ENCODE data around the gene IVNS1ABP. TPM values are rescaled to one million over a fixed set of nuclear protein-coding genes. Genes with fewer than 3 reads are reported as not detected.
"Not testable (repeated sequence)": the region's sequence is repeated elsewhere in the genome, so short reads cannot be mapped to it uniquely, and the experiment has no call there.

IVNS1ABP gene
- polyA plus RNA-seq, 1 donor = 59.9 TPM

DNA sequence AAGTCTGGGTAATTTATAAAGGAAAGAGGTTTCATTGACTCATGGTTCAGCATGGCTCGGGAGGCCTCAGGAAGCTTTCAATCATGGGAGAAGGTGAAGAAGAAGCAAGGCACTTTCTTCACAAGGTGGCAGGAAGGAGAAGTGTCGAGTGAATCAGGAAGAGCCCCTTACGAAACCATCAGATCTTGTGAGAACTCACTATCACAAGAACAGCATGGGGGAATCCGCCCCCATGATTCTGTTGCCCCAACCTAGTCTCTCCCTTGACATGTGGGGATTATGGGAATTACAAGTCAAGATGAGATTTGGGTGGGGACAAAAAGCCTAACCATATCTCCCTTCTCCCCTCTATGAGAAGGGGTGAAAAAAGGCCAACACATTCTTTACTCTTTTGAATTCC, 11.2 kb upstream of the IVNS1ABP start:
- DNase-seq = no peak

DNA sequence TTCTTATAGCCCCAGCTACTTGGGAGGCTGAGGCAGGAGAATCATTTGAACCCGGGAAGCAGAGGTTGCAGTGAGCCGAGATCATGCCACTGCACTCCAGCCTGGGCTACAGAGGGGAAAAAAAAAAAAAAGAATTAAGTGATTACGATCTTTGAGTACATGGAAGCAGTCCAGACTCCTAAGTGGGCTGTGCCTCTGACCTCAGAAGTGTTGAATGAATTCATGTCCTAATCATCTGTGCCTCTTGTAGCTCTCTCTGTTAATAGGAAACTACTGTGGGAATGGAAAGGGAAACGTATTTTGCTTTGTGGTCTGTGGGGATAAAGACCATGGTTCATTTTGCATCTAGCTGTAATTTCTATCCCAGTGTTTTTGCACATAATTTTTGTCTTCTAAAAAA, 8.4 kb upstream of the IVNS1ABP start:
- no peak for DNase-seq

DNA sequence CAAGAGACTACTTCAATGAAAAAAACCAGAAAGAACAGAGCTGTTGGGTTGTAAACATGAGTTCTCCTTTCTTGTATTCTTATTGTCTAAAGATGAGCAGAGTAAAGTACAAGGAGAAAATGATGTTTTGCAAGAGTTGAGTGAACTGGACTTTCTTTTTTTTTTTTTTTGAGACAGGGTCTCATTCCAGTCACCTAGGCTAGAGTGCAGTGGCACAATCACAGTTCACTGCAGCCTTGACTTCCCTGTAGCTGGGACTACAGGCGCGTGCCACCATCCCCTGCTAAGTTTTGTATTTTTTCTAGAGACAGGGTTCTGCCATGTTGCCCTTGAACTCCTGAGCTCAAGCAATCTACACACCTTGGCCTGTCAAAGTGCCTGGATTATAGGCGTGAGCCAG, 7.1 kb upstream of the IVNS1ABP start:
- DNase-seq = no peak

DNA sequence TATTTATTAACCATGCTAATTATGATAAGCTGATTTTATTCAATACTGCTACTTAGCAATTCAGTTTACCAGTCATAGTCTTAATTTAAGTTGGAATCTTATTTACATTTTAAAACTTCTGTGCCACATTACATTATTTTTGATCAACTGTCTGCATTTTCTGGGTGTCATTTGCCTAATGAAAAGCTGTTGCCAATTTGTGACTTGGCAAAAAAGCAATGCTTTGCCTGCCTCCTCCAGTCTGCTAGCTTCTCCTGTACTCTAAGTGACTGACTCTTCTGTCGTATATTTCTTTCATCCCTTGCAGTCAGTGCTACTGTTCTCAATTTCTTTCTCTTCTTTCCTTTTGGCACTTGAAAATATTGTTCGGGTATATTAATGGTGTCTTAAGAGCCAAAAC, 5.6 kb upstream of the IVNS1ABP start:
- no peak for DNase-seq

DNA sequence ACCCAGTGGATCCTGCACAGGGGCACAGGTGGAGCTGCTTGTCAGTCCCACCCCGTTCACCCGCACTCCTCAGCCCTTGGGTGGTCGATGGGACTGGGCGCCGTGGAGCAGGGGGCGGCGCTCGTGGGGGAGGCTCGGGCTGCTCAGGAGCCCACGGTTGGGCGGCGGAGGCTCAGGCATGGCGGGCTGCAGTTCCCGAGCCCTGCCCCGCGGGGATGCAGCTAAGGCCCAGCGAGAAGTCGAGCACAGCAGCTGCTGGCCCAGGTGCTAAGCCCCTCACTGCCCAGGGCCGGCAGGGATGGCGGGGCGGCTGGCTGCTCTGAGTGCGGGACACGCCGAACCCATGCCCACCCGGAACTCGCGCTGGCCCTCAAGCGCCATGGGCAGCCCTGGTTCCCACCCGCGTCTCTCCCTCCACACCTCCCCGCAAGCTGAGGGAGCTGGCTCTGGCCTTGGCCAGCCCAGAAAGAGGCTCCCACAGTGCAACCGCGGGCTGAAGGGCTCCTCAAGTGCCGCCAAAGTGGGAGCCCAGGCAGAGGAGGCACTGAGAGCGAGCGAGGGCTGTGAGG, 4.7 kb upstream of the IVNS1ABP start:
- not testable (repeated sequence) for DNase-seq

DNA sequence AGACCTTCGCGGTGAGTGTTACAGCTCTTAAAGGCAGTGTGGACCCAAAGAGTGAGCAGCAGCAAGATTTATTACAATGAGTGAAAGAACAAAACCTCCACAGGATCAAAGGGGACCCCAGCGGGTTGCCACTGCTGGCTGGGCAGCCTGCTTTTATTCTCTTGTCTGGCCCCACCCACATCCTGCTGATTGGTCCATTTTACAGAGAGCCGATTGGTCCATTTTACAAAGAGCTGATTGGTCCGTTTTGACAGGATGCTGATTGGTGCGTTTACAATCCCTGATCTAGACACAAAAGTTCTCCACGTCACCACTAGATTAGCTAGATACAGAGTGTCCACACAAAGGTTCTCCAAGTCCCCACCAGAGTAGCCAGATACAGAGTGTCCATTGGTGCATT, 4.1 kb upstream of the IVNS1ABP start:
- DNase-seq = not testable (repeated sequence)

DNA sequence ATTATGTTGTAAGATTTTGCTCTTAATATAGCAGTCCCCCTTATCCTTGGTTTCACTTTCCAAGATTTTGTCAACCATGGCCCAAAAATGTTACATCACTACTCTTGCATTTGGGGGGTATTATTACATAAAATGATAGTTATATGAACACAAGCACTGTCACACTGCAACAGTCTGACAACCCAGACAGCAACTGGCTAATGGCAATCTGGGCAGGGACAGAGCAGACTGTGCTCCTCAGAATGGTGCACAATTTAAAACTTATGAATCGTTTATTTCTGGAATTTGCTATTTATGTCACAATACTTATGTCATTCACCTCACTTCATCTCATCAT, 2.1 kb upstream of the IVNS1ABP start:
- DNase-seq = no peak

DNA sequence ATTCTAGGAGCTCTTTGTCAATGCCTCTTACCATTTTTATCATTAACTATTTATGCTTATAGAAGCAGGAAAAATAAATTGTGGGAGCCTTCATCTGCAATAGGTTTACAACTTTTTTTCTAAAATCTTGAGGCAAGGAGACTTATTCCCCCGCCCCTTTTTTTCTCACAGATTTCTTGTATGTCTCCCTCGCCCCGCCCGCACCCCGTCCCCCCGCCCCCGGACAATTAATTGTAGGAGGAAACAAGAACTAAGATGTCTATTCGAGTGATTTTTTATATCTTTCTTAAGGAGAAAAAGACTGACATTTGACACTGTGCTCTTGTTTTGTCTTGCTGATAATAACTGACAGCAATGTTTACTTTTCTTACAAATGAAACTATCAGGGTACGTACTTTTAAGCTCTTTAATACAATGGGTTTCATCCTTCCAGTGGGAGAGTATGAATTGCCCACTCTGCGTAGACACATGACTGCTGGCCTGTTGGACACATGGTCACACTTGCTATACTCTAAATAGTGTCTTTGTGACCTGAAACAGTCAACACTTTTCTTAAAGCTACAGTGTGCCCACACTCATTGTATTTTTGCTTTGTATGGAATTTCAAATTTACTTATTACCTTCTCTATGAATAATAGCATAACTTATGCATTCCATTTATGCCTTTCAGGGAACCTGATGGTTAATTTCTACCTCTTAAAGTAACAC, 1.5 kb upstream of the IVNS1ABP start:
- DNase-seq = no peak

DNA sequence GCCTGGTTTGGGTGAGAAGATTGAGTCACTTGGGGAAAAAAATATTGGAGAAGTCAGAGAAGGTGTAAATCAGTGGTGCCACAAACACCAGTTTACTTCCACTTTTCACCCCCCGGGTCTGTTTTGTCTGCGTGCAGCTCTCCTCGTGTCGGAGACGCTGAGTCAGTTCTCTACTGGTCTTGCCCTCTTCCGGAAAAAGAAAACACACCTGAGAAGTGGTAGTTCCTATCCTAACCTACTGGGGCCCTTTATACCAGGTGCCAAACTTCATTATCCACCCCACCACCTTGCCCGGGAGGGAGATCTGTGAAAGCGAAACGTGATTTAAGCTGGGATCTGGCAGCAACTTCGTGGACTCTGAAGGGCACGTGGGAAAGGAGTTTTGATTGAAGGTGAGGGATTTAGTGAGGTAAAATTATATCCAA, 855 bp upstream of the IVNS1ABP start:
- DNase-seq = no peak

DNA sequence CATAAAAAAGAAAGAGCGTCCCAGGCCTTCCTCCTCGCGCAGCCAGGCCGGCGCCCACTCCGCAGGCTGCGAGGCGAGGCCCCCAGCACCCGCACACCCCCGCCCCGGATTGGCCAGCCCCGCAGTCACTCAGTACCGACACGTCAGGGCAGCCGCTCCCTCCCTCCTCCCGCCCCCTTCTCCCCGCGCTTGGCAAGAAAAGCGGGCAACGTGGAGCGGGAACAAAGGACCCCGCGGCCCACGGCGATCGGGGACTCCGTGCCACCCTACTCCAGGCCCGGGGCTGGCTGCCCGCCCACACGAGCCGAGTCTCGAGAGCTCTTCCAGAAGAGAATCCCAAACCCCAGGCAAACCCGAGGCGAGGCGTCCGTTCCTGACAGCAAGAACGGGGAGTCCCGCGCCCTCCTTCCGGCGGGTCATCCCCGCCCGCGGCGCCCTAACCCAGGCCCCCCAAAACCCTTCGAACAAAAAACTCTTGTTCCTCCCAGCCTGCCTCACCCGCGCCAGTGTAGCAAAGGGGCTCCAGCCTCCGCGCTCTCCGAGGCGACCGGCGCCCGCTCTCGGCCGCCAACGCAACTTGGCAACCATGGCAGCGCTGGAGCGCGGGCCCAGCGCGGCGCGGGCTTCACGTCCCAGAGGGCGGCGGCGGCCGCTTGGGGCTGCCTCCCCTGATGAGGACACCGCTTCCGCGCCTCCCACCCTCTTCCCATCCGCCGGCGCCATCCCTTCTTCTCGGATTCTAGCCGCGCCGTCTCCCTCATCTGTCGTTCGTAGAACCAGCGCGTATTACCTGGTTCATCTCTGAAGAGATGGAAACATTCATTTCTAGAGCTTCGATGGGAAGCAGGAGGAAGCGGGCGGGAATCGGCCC, 645 bp downstream of the IVNS1ABP start:
- DNase-seq = peak; percentile 94

DNA sequence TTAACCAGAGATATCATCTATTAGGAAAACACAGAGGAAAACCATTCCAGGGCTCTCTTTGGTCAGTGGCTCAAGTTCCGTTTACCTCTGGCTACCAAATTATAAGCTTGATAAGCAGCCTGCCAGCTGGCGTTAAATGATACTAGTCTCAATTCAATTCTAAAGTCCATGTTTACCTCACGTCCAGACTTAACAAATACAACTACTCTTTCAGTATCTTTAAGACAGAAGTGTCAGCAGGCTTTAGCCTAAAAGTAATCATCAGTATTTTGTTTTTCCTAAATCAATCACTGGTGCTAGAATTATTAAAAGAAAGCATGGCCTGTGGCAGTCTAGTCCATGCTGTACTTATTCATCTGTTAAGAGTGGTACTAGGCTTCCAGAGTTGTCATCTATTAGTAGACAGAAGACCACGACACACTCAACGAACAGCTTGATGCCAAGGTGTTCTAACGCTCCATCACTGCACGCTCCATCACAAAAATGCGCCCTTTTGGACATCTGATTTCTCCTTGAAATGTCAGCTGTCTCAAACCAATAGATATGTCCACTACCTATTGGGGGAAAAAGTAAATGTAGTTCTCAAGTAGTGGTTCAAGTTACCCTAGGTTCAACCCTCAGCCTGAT, 1.5 kb downstream of the IVNS1ABP start:
- no peak for DNase-seq

DNA sequence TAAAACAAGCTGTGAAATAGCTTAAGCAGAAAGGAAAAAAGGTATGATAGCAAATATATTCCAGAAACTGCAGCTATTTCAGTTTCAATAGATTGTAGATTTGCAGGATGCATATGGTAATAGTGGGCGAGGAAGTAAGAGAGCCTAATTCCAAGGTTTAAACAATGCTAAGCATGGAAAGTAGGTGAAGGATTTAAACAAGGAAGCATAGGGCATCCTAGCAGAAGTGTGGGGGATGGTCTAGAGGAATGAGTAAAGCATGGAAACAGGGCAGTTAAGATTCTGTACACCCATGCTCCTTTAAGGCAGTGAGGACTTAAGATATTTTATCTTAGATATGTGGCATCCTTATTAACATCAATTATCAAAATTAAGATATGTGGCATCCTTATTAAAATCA, 2.6 kb downstream of the IVNS1ABP start:
- no peak for DNase-seq

DNA sequence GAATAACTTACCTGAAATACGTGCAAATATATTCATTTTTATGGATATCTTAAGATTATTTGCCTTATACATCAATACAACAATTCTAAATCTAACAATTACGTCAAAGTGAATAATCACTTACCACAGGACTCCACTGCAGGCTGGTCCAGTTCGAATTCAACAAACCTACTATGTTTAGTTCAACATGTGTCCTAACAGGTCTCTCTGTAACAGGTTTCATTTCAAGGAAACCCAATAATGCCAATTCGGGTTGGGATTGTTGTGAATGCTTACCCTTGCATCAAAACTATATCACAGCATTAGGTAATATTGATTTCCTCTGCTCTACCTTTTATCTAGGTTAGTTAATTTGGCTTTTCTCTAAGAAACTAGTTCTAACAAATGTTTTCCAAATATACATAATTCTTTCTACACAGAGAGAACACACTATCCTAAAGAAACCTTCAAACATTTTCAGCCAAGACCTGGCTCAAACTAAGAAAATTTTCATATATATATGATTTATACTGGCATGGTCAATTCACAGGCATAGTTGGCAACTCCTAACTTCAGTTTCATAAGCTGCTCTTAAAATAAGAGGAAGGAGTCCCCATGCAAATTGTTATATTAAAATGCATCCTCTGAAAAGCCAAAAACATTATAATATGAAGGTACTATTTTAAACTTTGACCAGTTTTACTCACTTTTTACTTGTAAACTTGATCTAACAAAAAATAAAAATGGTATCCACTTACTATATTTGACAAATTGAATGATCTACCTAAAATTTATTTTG, 4.5 kb downstream of the IVNS1ABP start:
- DNase-seq = no peak

DNA sequence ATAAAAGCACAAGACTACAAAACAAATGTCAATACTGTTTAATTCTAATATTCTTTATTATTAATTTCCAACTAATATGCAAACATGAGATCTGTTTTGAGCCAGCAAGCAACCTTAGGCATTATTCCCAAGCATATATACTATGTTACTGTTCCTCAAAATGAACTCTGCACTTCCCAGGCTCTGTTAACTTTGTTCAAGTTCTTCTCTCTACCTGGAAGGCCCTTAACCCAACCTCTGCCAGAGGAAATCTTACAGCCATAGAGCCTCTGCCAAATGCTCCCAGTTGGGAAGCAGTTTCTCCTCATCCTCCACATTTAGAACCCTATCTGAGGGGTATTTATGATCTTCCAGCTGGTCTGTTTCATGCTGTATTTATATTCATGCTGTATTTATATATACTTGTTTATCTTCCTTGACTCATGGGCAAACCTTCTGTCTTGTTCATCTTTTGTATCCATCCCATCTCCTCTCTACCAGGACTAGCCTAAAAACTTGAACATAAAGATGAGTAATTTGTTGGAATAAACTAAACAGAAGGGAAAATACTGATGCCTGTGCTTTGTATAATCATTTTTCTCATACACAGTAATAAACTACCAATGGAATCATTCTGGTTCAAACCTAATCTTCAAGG, 5.3 kb downstream of the IVNS1ABP start:
- no peak for DNase-seq

DNA sequence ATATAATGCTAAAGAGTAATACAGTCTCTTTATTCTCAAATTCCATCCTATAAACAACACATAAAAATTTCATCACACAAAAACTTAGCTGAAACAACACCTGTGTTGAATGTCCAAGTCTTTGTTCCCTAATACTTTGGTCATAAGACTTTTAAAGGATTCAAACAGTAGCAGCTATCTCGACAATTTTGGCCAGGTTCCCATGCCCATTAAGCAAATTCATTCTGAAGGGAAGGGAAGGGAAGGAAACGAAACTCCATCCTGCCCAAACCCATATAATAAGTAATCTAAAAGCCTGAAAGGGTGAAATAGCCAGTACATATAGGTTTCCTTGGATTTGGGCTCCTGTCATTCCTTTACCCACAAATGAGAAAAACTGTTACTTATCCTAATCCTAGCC, 7.5 kb downstream of the IVNS1ABP start:
- no peak for DNase-seq

DNA sequence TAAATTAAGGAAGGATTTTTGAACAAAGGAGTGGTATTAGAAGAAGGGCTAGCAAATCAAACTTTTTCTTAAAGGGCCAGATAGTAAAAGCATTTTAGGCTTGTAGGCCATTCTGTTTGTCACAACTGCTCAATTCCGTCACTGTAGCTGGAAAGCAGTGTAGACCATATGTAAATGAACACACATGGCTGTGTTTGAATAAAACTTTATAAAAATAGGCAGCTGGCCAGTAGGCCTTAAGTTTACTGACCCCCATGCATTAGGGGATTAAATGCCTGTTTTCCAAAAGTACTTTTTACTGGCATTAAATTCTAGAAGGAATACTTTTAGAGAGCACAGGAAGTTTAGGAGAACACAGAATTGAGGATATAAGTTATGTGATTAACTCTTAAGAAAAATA, 8.9 kb downstream of the IVNS1ABP start:
- DNase-seq = no peak

DNA sequence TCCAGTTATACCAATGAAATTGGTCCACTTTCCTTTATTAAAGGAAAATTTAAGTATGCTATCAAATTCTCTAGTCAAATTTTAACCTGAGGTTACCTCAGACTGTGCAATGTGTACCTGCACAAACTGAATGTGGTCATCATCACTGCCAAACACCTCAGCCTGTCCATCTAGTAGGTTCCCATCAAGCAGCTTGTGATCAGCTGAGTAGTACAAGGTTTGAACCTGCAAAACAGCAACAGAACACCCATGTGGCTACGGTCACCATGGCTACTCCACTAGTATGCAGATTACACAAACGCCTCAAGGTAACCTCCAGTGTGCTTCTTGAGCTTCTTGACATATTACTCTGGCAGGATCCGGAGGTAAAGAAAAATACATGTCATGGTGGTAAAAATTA, 11.6 kb downstream of the IVNS1ABP start:
- DNase-seq = no peak

DNA sequence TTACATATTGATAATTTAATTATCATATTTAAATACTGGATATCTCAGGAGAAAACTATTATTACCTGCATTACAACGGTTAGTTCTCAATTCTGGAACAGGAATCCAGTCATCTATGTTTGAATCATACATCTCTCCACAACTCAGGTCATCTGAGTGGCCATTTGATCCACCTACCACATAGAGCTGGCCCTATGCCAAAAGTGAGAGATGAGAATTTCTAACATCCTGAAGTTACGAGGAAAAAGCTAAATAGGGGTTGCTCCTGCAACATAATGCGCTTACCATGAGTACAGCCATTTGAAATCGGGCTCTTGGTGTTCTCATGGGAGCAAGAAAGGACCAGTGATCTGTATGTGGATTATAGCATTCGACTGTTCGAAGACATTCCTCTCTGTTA, 16.9 kb downstream of the IVNS1ABP start:
- no peak for DNase-seq

DNA sequence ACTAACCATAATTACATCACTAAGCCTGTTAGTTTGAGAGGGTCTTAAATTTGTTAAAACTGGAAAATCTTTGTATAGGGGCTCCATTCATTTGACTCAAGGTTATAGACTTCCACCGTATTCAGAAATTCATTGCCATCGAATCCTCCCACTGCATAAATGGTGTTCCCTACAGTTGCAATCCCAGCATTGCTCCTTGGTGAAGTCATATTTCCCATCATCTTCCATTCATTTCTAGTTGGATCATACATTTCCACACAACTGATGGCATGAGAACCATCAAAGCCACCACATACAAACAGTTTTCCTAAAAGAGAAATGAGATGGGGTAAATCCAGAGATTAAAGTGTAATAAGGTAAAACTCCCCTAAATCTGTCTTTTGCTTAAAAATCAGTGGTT, 19.1 kb downstream of the IVNS1ABP start:
- DNase-seq = no peak

DNA sequence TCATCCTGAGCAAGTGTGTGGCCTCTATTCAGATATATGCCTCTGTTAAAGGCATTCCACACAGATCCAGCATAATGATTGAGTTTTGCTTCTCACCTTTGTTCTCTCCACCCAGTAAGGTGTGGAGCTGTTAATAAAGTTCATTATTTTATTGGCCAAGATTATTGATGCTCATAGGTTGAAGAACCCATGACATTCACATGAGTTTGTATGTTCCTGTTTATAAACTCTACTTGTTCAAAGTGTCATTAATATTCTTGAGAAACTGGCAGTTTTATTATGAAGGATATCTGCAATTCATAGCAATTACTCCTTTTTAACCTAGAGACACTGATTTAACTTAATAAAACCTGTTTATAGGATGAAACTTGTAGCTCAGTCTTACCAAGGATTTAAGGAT, 22.0 kb downstream of the IVNS1ABP start:
- no peak for DNase-seq

DNA sequence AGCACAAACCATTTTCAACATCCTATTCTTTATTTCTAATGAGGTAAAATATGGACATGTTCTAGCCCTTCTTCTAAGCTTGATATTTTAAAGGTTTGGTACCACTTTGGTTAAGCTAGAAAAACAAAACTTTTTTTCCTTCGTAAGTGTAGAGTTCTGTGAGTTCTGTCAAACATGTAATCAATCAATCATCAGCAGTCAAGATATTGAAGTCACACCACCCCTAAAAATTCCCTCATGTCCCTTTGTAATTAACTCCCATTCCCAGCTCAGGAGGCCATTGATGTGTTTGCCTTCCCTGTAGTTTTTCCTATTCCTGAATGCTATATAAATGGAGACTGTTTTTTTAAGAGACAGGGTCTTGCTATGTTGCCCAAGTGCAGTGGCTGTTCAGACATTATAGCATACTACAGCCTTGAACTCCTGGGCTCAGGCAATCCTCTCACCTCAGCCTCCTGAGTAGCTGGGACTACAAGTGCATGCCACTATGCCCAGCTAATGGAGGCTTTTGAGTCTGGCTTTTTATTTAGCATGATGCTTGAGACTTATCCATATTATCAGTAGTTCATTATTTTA, 23.0 kb downstream of the IVNS1ABP start:
- DNase-seq = no peak

DNA sequence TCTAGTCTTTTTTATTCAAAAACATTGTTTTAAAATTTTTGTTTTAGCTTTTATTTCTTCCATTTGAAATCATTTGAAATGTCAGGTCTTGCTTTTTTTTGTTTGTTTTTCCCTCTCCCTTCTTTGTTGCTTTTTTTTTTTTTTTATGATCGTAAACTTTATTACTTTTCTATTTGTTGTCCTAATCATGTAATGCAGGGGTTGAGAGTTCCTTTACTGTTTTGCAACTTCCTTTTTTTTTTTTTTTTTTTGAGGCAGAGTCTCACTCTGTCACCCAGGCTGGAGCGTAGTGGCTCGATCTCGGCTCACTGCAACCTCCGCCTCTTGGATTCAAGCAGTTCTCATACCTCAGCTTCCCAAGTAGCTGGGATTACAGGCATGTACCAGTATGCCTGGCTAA, 24.8 kb downstream of the IVNS1ABP start:
- DNase-seq = no peak
